Astrocyte of the spinal cord (primary cell): ENCODE measurements around the gene UBE2G1.

ENCODE experiments used
- DNase-seq: peaks from one replicate; pipeline ENCODE4 v3.0.0; 2011; ENCODE audit warnings: low read depth, low spot score
- H3K4me3 ChIP-seq: 2 replicates; pipeline ENCODE4 v1.5.1; 2011; ENCODE audit warnings: low read depth, mild to moderate bottlenecking, low read length, moderate library complexity
- in situ Hi-C: cut with HindIII; loops from 2 replicates; pipeline ENCODE4 v1.10.0; 2017; ENCODE audit warnings: low sequenced_read_pairs
- TF ChIP-seq, protein P1 (sequence below): IDR thresholded peaks from 2 replicates; pipeline ENCODE4 v1.5.1; 2012; ENCODE audit warnings: low read depth, mild to moderate bottlenecking, low read length, inconsistent platforms

Gene UBE2G1

GRCh38 chr17:4276514-4276913 lies 90.0 kb downstream of the UBE2G1 start:
- TF ChIP-seq, protein P1, sequence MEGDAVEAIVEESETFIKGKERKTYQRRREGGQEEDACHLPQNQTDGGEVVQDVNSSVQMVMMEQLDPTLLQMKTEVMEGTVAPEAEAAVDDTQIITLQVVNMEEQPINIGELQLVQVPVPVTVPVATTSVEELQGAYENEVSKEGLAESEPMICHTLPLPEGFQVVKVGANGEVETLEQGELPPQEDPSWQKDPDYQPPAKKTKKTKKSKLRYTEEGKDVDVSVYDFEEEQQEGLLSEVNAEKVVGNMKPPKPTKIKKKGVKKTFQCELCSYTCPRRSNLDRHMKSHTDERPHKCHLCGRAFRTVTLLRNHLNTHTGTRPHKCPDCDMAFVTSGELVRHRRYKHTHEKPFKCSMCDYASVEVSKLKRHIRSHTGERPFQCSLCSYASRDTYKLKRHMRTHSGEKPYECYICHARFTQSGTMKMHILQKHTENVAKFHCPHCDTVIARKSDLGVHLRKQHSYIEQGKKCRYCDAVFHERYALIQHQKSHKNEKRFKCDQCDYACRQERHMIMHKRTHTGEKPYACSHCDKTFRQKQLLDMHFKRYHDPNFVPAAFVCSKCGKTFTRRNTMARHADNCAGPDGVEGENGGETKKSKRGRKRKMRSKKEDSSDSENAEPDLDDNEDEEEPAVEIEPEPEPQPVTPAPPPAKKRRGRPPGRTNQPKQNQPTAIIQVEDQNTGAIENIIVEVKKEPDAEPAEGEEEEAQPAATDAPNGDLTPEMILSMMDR, result no peak
- DNase-seq, result no peak
- in situ Hi-C loops, result no loop called here
- H3K4me3 ChIP-seq, result no peak overlapping the region

DNA sequence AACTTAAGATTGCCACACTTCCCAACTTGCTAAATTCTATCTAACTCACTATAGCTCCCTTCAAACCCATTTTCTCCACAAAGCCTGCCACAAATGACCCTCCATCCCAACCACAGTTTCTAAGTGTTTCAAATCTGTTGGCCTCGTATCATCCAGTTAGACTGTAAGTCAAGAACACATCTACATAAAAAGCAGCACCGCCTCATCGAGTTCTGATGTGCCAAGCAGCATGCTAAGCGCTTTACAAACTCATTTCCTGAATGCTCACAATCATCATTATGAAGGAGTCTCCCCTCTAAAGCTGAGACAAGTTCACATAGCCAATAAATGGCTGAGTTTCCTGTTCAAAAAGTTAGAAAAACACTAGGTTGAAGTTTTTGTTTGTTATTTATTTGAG lies 93.5 kb downstream of the UBE2G1 start:
- TF ChIP-seq, protein P1, result no peak
- in situ Hi-C loops, result no loop called here
- H3K4me3 ChIP-seq, result no peak overlapping the region
- no peak for DNase-seq

DNA sequence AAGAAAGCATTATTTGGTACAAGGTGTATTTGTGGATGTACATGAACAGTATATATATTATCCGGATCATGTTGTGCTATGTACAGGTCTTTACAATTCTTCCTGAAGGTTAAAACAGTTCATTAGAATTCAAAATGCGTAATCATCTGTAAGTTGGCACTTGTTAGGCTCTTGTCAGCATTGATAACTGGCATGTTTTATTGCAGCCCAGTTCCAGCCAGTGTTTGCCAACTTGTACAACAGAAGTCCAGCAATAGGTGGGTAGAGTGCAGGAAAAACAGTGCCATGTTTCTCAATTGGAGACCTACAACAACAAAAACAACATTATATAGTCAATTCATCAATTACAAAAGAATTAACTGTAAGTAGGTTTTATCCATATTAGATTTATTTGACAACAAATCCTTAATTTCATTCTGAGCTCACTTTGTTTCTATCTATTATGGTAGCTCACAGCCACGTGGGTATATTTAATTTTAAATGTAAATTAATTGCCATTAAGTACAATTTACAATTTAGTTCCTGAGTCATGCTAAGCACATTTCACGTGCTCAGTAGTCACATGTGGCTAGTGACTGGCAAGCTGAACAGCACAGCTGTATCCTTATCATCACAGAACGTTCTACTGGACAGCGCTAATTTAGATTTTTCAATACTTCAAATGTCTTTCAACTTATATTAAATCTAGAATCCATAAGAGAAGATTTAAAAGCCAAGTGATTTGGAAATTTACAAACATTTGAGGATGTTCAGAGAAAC lies 94.1 kb downstream of the UBE2G1 start:
- no peak for DNase-seq
- in situ Hi-C loops, result no loop called here
- H3K4me3 ChIP-seq, result no peak overlapping the region
- TF ChIP-seq, protein P1, result no peak

GRCh38 chr17:4270736-4271135 lies 95.7 kb downstream of the UBE2G1 start:
- H3K4me3 ChIP-seq, result no peak overlapping the region
- no peak for DNase-seq
- in situ Hi-C loops, result no loop called here
- TF ChIP-seq, protein P1, result no peak

- in situ Hi-C loops, result no loop called here
- DNase-seq, result no peak
- H3K4me3 ChIP-seq, result no peak overlapping the region
- TF ChIP-seq, protein P1, result no peak
Measured at GRCh38 chr17:4269915-4270314, 96.6 kb downstream of the UBE2G1 start.

DNA sequence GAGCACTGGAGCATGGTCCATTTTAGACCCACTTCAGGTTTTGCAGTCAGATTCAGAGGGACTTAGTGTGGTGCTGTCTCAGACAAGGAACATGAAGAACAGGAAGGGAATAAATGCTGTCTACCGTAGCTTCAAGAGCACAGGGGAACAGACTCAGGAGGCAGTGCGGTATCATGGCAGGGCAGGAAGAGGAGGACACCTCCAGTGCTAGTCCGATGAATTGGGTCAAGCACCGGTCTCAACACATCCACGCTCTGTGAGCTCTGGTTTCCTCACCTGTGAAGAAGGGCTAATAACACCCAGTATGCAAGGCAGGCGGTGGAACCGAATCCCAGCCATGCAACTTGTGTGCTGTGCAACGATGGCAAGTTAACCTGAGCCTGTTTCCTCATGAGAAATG lies 99.1 kb downstream of the UBE2G1 start:
- TF ChIP-seq, protein P1, result no peak
- in situ Hi-C loops, result no loop called here
- H3K4me3 ChIP-seq, result no peak overlapping the region
- DNase-seq, result no peak
